ENCODE measurements around the gene PRDM10. TPM values are rescaled to one million over a fixed set of nuclear protein-coding genes. Genes with fewer than 3 reads are reported as not detected.

Gene PRDM10
- 6.6 TPM for total RNA-seq
- long read RNA-seq, partial matches to known transcripts: 1 of 1 reads
- long read RNA-seq, other reads (novel, unspliced or antisense): 0 of 1 reads

- intact Hi-C loops (cut with DNase I): loop anchor here (1.0 to 5.0 kb wide), 3 partner anchors 67 to 310 kb away; partner anchors contain the start of genes APLP2 and ZBTB44
- DNase-seq (ENCODE audit: missing footprints) (peak; percentile 95), ATAC-seq (peak; percentile 87)
These were observed at the start of gene PRDM10 for GRCh38 chr11:130002352-130002845. Gene PRDM10 (minus strand): TSS chr11:130002835. CDS start chr11:129960964, 41,871 bp downstream.

- no peak for DNase-seq (ENCODE audit: missing footprints)
- ATAC-seq: peak; percentile 64
- intact Hi-C loops (cut with DNase I): no loop called here
These were observed 48.4 kb upstream of the PRDM10 start for GRCh38 chr11:130051082-130051481.

- intact Hi-C loops (cut with DNase I): no loop called here
- ATAC-seq (peak; percentile 86), DNase-seq (ENCODE audit: missing footprints) (no peak)
These were observed 47.6 kb upstream of the PRDM10 start for GRCh38 chr11:130050257-130050656.

GRCh38 chr11:130049328-130049771, 46.7 kb upstream of the PRDM10 start:
- DNase-seq (ENCODE audit: missing footprints) (no peak), ATAC-seq (no peak)
- intact Hi-C loops (cut with DNase I): no loop called here

- intact Hi-C loops (cut with DNase I): no loop called here
- no peak for DNase-seq (ENCODE audit: missing footprints)
These were observed 44.5 kb upstream of the PRDM10 start for GRCh38 chr11:130047141-130047540.

GRCh38 chr11:130043575-130043974, 40.9 kb upstream of the PRDM10 start:
- ATAC-seq (peak; percentile 54), DNase-seq (ENCODE audit: missing footprints) (no peak)

More at GRCh38 chr11:130047141-130047540, 44.5 kb upstream of the PRDM10 start:
- no peak for ATAC-seq

GRCh38 chr11:130042093-130042591, 39.5 kb upstream of the PRDM10 start:
- intact Hi-C loops (cut with DNase I): no loop called here
- DNase-seq (ENCODE audit: missing footprints) (no peak), ATAC-seq (no peak)

More at GRCh38 chr11:130043575-130043974, 40.9 kb upstream of the PRDM10 start:
- intact Hi-C loops (cut with DNase I): no loop called here

GRCh38 chr11:130040281-130040940, 37.8 kb upstream of the PRDM10 start:
- ATAC-seq (no peak), DNase-seq (ENCODE audit: missing footprints) (no peak)
- intact Hi-C loops (cut with DNase I): no loop called here

GRCh38 chr11:130037881-130038585, 35.4 kb upstream of the PRDM10 start:
- no peak for ATAC-seq
- intact Hi-C loops (cut with DNase I): no loop called here
- no peak for DNase-seq (ENCODE audit: missing footprints)

- ATAC-seq: no peak
These were observed 34.4 kb upstream of the PRDM10 start for GRCh38 chr11:130037058-130037457.

GRCh38 chr11:130034236-130034635, 31.6 kb upstream of the PRDM10 start:
- no peak for ATAC-seq
- no peak for DNase-seq (ENCODE audit: missing footprints)
- intact Hi-C loops (cut with DNase I): no loop called here

More at GRCh38 chr11:130037058-130037457, 34.4 kb upstream of the PRDM10 start:
- no peak for DNase-seq (ENCODE audit: missing footprints)
- intact Hi-C loops (cut with DNase I): no loop called here

GRCh38 chr11:130032931-130033330, 30.3 kb upstream of the PRDM10 start:
- DNase-seq (ENCODE audit: missing footprints) (no peak), ATAC-seq (no peak)
- intact Hi-C loops (cut with DNase I): no loop called here

- no peak for ATAC-seq
- DNase-seq (ENCODE audit: missing footprints): no peak
- intact Hi-C loops (cut with DNase I): no loop called here
These were observed 29.3 kb upstream of the PRDM10 start for GRCh38 chr11:130031945-130032344.

GRCh38 chr11:130031056-130031455, 28.4 kb upstream of the PRDM10 start:
- intact Hi-C loops (cut with DNase I): no loop called here
- ATAC-seq (no peak), DNase-seq (ENCODE audit: missing footprints) (no peak)

GRCh38 chr11:130029137-130029536, 26.5 kb upstream of the PRDM10 start:
- ATAC-seq (no peak), DNase-seq (ENCODE audit: missing footprints) (no peak)

GRCh38 chr11:130025371-130025770, 22.7 kb upstream of the PRDM10 start:
- no peak for ATAC-seq
- no peak for DNase-seq (ENCODE audit: missing footprints)
- intact Hi-C loops (cut with DNase I): no loop called here

More at GRCh38 chr11:130029137-130029536, 26.5 kb upstream of the PRDM10 start:
- intact Hi-C loops (cut with DNase I): no loop called here

- intact Hi-C loops (cut with DNase I): no loop called here
- ATAC-seq: no peak
These were observed 21.7 kb upstream of the PRDM10 start for GRCh38 chr11:130024361-130024760.

GRCh38 chr11:130023204-130023603, 20.6 kb upstream of the PRDM10 start:
- DNase-seq (ENCODE audit: missing footprints) (no peak), ATAC-seq (no peak)
- intact Hi-C loops (cut with DNase I): no loop called here

More at GRCh38 chr11:130024361-130024760, 21.7 kb upstream of the PRDM10 start:
- DNase-seq (ENCODE audit: missing footprints): no peak

GRCh38 chr11:130022799-130023198, 20.2 kb upstream of the PRDM10 start:
- intact Hi-C loops (cut with DNase I): no loop called here
- no peak for DNase-seq (ENCODE audit: missing footprints)
- no peak for ATAC-seq

Measured in Right ventricle myocardium inferior (tissue), 1 donor.